WTC11 (cell line): ENCODE results near the gene ZGLP1. TPM values are rescaled to one million over a fixed set of nuclear protein-coding genes. Genes with fewer than 3 reads are reported as not detected.

ENCODE experiments used
- ATAC-seq: fragments of 200-7000 bp; cut with Tn5 transposase; 2 replicates; pipeline ENCODE4 v1.10.0; 2021; ENCODE audit warnings: mild to moderate bottlenecking, moderate library complexity
- CTCF ChIA-PET: fragments of 300-600 bp; sonication (Branson Sonifier 250); formaldehyde crosslinking; loops from one replicate; lab custom pipeline; 2021; ENCODE audit warnings: antibody characterized with exemption; lab: Charles Lee
- POLR2A ChIA-PET: fragments of 350-600 bp; sonication (Branson Sonifier 250); formaldehyde crosslinking; loops from one replicate; lab custom pipeline; 2021; ENCODE audit warnings: antibody characterized with exemption; lab: Charles Lee
- DNase-seq: peaks from one replicate; pipeline ENCODE4 v3.0.0; 2021; ENCODE audit warnings: low spot score
- H3K27ac Mint-ChIP-seq: 2 replicates; pipeline ENCODE4 v1.8.0; 2021; ENCODE audit warnings: mixed read lengths
- H3K27me3 Mint-ChIP-seq: 2 replicates; pipeline ENCODE4 v1.8.0; 2021; ENCODE audit warnings: low read depth, mild to moderate bottlenecking, moderate library complexity, mixed read lengths
- H3K36me3 Mint-ChIP-seq: 2 replicates; pipeline ENCODE4 v1.8.0; 2021; ENCODE audit warnings: mixed read lengths
- H3K4me1 Mint-ChIP-seq: 2 replicates; pipeline ENCODE4 v1.8.0; 2022; ENCODE audit warnings: mixed read lengths
- H3K4me3 Mint-ChIP-seq: 2 replicates; pipeline ENCODE4 v1.8.0; 2021; ENCODE audit warnings: mild to moderate bottlenecking, moderate library complexity, mixed read lengths
- H3K9me3 Mint-ChIP-seq: 2 replicates; pipeline ENCODE4 v1.8.0; 2021; ENCODE audit warnings: mixed read lengths
- ARID4B ChIP-seq: sonication (generic); formaldehyde crosslinking; IDR thresholded peaks from 2 replicates; pipeline ENCODE4 v1.8.0; 2023; ENCODE audit warnings: missing genetic modification reagents, mild to moderate bottlenecking, borderline replicate concordance
- ATF1 ChIP-seq: sonication (generic); formaldehyde crosslinking; IDR thresholded peaks from 2 replicates; pipeline ENCODE4 v1.8.1; 2023; ENCODE audit warnings: mild to moderate bottlenecking, moderate library complexity, missing genetic modification reagents
- FOXJ3 ChIP-seq: sonication (generic); formaldehyde crosslinking; IDR thresholded peaks from 2 replicates; pipeline ENCODE4 v1.9.0; 2021; ENCODE audit warnings: missing genetic modification reagents, mild to moderate bottlenecking, borderline replicate concordance
- HMGA2 ChIP-seq: fragments of 250-450 bp; sonication (Bioruptor Pico); IDR thresholded peaks from 2 replicates; pipeline ENCODE4 v1.4.0; 2021; ENCODE audit warnings: mild to moderate bottlenecking, moderate library complexity
- IRF1 ChIP-seq: sonication (generic); formaldehyde crosslinking; IDR thresholded peaks from 2 replicates; pipeline ENCODE4 v1.8.0; 2023; ENCODE audit warnings: missing genetic modification reagents
- NFATC4 ChIP-seq: fragments of 250-450 bp; sonication (Bioruptor Pico); IDR thresholded peaks from 2 replicates; pipeline ENCODE4 v1.9.0; 2021; ENCODE audit warnings: mild to moderate bottlenecking
- NR3C1 ChIP-seq: sonication (generic); formaldehyde crosslinking; conservative IDR thresholded peaks from 2 replicates; pipeline ENCODE4 v1.8.1; 2023; ENCODE audit warnings: low read depth, mild to moderate bottlenecking, missing genetic modification reagents
- PREB ChIP-seq: sonication (generic); formaldehyde crosslinking; IDR thresholded peaks from 2 replicates; pipeline ENCODE4 v1.8.1; 2022; ENCODE audit warnings: mild to moderate bottlenecking, missing genetic modification reagents, moderate library complexity, borderline replicate concordance
- SMAD3 ChIP-seq: sonication (generic); formaldehyde crosslinking; IDR thresholded peaks from 2 replicates; pipeline ENCODE4 v1.8.0; 2022; ENCODE audit warnings: missing genetic modification reagents, mild to moderate bottlenecking, borderline replicate concordance
- TEAD1 ChIP-seq: sonication (generic); formaldehyde crosslinking; IDR thresholded peaks from 2 replicates; pipeline ENCODE4 v1.8.0; 2022; ENCODE audit warnings: mild to moderate bottlenecking, missing genetic modification reagents
- ZNF396 ChIP-seq: fragments of 250-450 bp; sonication (Bioruptor Pico); IDR thresholded peaks from 2 replicates; pipeline ENCODE4 v1.8.0; 2021; ENCODE audit warnings: mild to moderate bottlenecking, moderate library complexity, borderline replicate concordance
- ZSCAN18 ChIP-seq: fragments of 250-450 bp; sonication (Bioruptor Pico); IDR thresholded peaks from 2 replicates; pipeline ENCODE4 v2.1.2; 2022; ENCODE audit warnings: mild to moderate bottlenecking, moderate library complexity
- total RNA-seq: library from RNA; stranded (reverse); gene quantifications from 3 replicates; pipeline ENCODE4 v1.2.3, GENCODE V29; 2021

ZGLP1 gene
- total RNA-seq, 1 experiment from 2014 or later, result 5.9 TPM

- CTCF ChIA-PET, result interaction anchor here (1.0 to 5.1 kb wide), 10 partner anchors 18 to 364 kb away, joined by 4 to 55 read pairs (median 10); partner anchors contain the start of genes ICAM1, ICAM5 and TYK2
Observed at GRCh38 chr19:10335352-10335985, 25.9 kb upstream of the ZGLP1 start.

More at GRCh38 chr19:10335352-10335985, 25.9 kb upstream of the ZGLP1 start:
- Mint-ChIP-seq H3K27me3 (peaks cover 10% of the 10 kb centered on the region), H3K9me3 (no peaks in the 10 kb centered on the region), H3K4me1 (peaks cover 34% of the 10 kb centered on the region), H3K36me3 (peaks cover under 1% of the 10 kb centered on the region), H3K4me3 (peak overlapping the region; percentile 93), H3K27ac (no peak overlapping the region)
- POLR2A ChIA-PET, result interaction anchor here (0.6 kb wide), 1 partner anchor 39 kb away, joined by 7 read pairs; no protein-coding TSS in a partner anchor
- no peak for TF ChIP-seq PREB (CRISPR knock-in tag)
- TF ChIP-seq ARID4B (CRISPR knock-in tag), result no peak
- TF ChIP-seq IRF1, result no peak
- TF ChIP-seq TEAD1 (CRISPR knock-in tag), result no peak
- no peak for TF ChIP-seq HMGA2 (CRISPR knock-in tag)
- no peak for TF ChIP-seq FOXJ3 (CRISPR knock-in tag)
- TF ChIP-seq SMAD3 (CRISPR knock-in tag), result no peak
- TF ChIP-seq ATF1 (CRISPR knock-in tag), result no peak
- no peak for TF ChIP-seq NFATC4
- no peak for TF ChIP-seq NR3C1 (CRISPR knock-in tag)
- no peak for TF ChIP-seq ZSCAN18 (CRISPR knock-in tag)
- no peak for TF ChIP-seq ZNF396 (CRISPR knock-in tag)
- DNase-seq (peak; percentile 52), ATAC-seq (no peak)
